Liver (tissue), 3 donors: ENCODE data around the gene SUGP2.

Experiments
- JUND ChIP-seq, 2 donors: IDR thresholded peaks; 2 replicates each; pipeline ENCODE4 v1.6.1; 2016; ENCODE audit warnings: antibody characterized with exemption in 2 of 2
- RAD21 ChIP-seq, 2 donors: IDR thresholded peaks; 2 replicates each; pipeline ENCODE4 v1.6.1; 2016; ENCODE audit warnings: antibody characterized with exemption in 2 of 2, mild to moderate bottlenecking in 2 of 2
- REST ChIP-seq: IDR thresholded peaks from 2 replicates; pipeline ENCODE4 v1.6.1; 2016; ENCODE audit warnings: antibody characterized with exemption, mild to moderate bottlenecking
- RXRA ChIP-seq, 2 donors: IDR thresholded peaks; 2 replicates each; pipeline ENCODE4 v1.6.1; 2017 to 2018; ENCODE audit warnings: antibody characterized with exemption in 2 of 2, mild to moderate bottlenecking in 1 of 2
- TAF1 ChIP-seq: conservative IDR thresholded peaks from 2 replicates; pipeline ENCODE4 v1.6.1; 2016; ENCODE audit warnings: antibody characterized with exemption, mild to moderate bottlenecking
- TF ChIP-seq, protein P1 (sequence below): fragments of 150-350 bp; IDR thresholded peaks from 2 replicates; pipeline ENCODE4 v1.5.1; 2017; ENCODE audit warnings: improper control_type of control experiment, low read depth, low read length; ENCODE audit not compliant: missing input control
- TF ChIP-seq, protein P2 (sequence below): IDR thresholded peaks from 2 replicates; pipeline ENCODE4 v1.6.1; 2016; ENCODE audit warnings: antibody characterized with exemption
- donor health status: healthy.
- donor health status: healthy.

DNA sequence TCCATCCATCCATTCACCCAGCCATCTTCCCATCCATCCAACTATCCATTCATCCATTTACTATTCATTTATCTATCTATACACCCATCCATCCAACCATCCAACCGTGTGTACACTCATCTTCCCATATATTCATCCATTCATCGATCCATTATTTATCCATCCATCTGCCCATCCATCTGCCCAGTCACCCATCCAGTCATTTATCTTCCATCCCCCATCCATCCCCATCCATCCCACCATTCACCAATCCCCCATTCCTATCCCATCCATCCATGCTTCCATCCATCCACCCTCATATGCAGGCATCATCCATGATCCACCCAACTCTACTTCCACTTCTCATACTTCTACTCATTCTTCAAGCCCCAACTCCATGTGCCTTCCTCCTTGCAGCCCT lies 78.3 kb downstream of the SUGP2 start:
- no peak for TF ChIP-seq REST
- TF ChIP-seq, protein P1, sequence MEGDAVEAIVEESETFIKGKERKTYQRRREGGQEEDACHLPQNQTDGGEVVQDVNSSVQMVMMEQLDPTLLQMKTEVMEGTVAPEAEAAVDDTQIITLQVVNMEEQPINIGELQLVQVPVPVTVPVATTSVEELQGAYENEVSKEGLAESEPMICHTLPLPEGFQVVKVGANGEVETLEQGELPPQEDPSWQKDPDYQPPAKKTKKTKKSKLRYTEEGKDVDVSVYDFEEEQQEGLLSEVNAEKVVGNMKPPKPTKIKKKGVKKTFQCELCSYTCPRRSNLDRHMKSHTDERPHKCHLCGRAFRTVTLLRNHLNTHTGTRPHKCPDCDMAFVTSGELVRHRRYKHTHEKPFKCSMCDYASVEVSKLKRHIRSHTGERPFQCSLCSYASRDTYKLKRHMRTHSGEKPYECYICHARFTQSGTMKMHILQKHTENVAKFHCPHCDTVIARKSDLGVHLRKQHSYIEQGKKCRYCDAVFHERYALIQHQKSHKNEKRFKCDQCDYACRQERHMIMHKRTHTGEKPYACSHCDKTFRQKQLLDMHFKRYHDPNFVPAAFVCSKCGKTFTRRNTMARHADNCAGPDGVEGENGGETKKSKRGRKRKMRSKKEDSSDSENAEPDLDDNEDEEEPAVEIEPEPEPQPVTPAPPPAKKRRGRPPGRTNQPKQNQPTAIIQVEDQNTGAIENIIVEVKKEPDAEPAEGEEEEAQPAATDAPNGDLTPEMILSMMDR = no peak
- no peak for TF ChIP-seq TAF1
- TF ChIP-seq RAD21 (IDR thresholded peaks at IDR 0.05) = no peak
- no peak for TF ChIP-seq JUND (IDR thresholded peaks at IDR 0.05)
- TF ChIP-seq, protein P2, sequence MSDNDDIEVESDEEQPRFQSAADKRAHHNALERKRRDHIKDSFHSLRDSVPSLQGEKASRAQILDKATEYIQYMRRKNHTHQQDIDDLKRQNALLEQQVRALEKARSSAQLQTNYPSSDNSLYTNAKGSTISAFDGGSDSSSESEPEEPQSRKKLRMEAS = no peak
- TF ChIP-seq RXRA (IDR thresholded peaks at IDR 0.05) = no peak
